Pancreas (tissue), 10 donors: ENCODE measurements around the gene SRP9. TPM values are rescaled to one million over a fixed set of nuclear protein-coding genes. Genes with fewer than 3 reads are reported as not detected.
"Not testable (repeated sequence)": the region's sequence is repeated elsewhere in the genome, so short reads cannot be mapped to it uniquely, and the experiment has no call there.

Source experiments
- ATAC-seq, 4 donors: fragments of 200-7000 bp; cut with Tn5 transposase; one replicate each; pipeline versions ENCODE4 v1.8.0 to v1.9.1; 2020; ENCODE audit warnings: mild to moderate bottlenecking in 4 of 4, moderate library complexity in 4 of 4
- DNase-seq, 6 donors: peaks; one replicate each; pipeline ENCODE4 v3.0.0-alpha.2; 2020
- FAIRE-seq: peaks from 2 replicates; lab custom pipeline; 2012; peaks lifted over from hg19 to GRCh38; lab: Jason Lieb, UNC
- H3K27ac ChIP-seq, 4 donors: fragments of 200-600 bp; sonication (generic); 1 replicate in 3 of 4; 2 replicates in 1 of 4; pipeline versions ENCODE4 v1.5.0 to v1.8.0; 2020
- H3K27me3 ChIP-seq, 4 donors: fragments of 200-600 bp; one replicate each; pipeline ENCODE4 v1.8.0; 2021
- H3K36me3 ChIP-seq, 3 donors: fragments of 200-600 bp; sonication (generic) in 1 of 3; one replicate each; pipeline versions ENCODE4 v1.5.0 to v1.8.0; 2020 to 2021
- H3K4me1 ChIP-seq, 3 donors: fragments of 200-600 bp; one replicate each; pipeline ENCODE4 v1.8.0; 2021
- H3K4me3 ChIP-seq, 4 donors: fragments of 200-600 bp; sonication (generic) in 2 of 4; one replicate each; pipeline versions ENCODE4 v1.5.0 to v1.8.0; 2020 to 2021
- H3K9me3 ChIP-seq, 4 donors: fragments of 200-600 bp; one replicate each; pipeline ENCODE4 v1.8.0; 2021
- CTCF ChIP-seq, 4 donors: fragments of 200-600 bp; sonication (generic) in 3 of 4; IDR thresholded peaks; one replicate each; pipeline versions ENCODE4 v1.5.0 to v1.8.0; 2021; ENCODE audit warnings: antibody characterized with exemption in 4 of 4
- WGBS, 2 donors: extraction: QIAGEN DNeasy Blood & Tissue Kit; methylation state at CpG; one replicate each; pipeline ENCODE4 v1.1.7; 2013; 5-methylcytosine and 5-hydroxymethylcytosine counted together
- intact Hi-C, 3 donors: fragments of 100-400 bp; cut with DNase I; formaldehyde crosslinking; loops; one replicate each; pipeline versions ENCODE4 v1.11.1 to v1.14.2; 2022
- polyA plus RNA-seq, 2 donors: library from polyadenylated mRNA; stranded (reverse); fragments of 200-250 nt; gene quantifications; one replicate each; pipeline ENCODE4 v1.2.3, GENCODE V29; 2013
- total RNA-seq, 6 donors: library from RNA; stranded (reverse); fragmentation: NEBNext Ultra II Directional in 4 of 6; extraction: Animal tissue kit (Norgen Biotek cat#: 25700) in 4 of 6; gene quantifications; one replicate each; pipeline versions ENCODE4 v1.2.1 to v1.2.4, GENCODE V29; 2021 to 2023
- donor health status: healthy with polysubstance abuse.
- donor health status: DM: no; HTN: no; CAD: no; lungs with moderate emphysema.
- donor health status: DM: no; HTN: no; CAD: no.
- donor health status: control.
- donor health status: control.
- donor health status: Bipolar disorder and iron deficiency.
- donor health status: DM: yes; HTN: yes; CAD: no.
- donor health status: DM: no; HTN: no; CAD: no.
- donor health status: DM: no; HTN: no; CAD: no.
- donor health status: DM: yes; HTN: yes; CAD: no.

SRP9 gene
- total and polyA plus RNA-seq, 8 donors: 63.0 to 145 (median 89.5) TPM

DNA sequence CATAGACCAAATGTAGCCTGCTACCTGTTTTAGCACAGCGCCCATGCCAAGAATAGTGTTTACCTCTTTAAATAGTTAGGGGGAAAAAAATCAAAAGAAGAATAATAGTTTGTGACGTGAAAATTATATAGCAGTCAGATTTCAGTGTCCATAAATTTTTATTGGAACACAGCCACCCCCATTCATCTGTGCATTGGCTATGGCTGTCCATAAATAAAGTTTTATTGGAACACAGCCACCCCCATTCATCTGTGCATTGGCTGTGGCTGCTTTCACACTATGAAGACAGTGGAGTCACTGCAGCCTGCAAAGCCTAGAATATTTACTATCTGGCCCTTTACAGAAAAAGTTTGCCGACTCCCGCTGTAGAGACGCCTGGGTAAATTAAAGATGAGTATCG lies 53.2 kb downstream of the SRP9 start:
- H3K36me3 ChIP-seq: peaks cover 0 to 43% (median 14%) of the 10 kb centered on the region in 3 donors
- 88 to 92% methylated on average over 6 of the region's 6 CpGs for WGBS, 2 donors

GRCh38 chr1:225834417-225835329 lies 57.0 kb downstream of the SRP9 start:
- H3K27ac ChIP-seq: peak overlapping the region in 1 of 4 donors; percentile 31
- H3K27me3 ChIP-seq: no peaks in the 10 kb centered on the region
- no peak overlapping the region for H3K4me3 ChIP-seq
- H3K4me1 ChIP-seq: peaks cover 0 to 8% (median 3%) of the 10 kb centered on the region in 3 donors
- peaks cover 0 to 50% (median 21%) of the 10 kb centered on the region in 3 donors for H3K36me3 ChIP-seq
- DNase-seq: peak in 3 of 6 donors; percentile 39 to 56 (median 49)
- FAIRE-seq: no peak
- ATAC-seq: peak; percentile 51 to 76 (median 70)
- intact Hi-C loops: no loop called here
- WGBS, 2 donors: 65% methylated on average over 7 of the region's 7 CpGs
- no peak for TF ChIP-seq CTCF (IDR thresholded peaks at IDR 0.05)
- no peaks in the 10 kb centered on the region for H3K9me3 ChIP-seq

More for the DNA sequence above, 53.2 kb downstream of the SRP9 start:
- no peak for TF ChIP-seq CTCF (IDR thresholded peaks at IDR 0.05)
- H3K4me1 ChIP-seq: peaks cover 11 to 21% (median 12%) of the 10 kb centered on the region in 3 donors
- DNase-seq: no peak
- H3K9me3 ChIP-seq: no peaks in the 10 kb centered on the region
- H3K27ac ChIP-seq: no peak overlapping the region
- H3K27me3 ChIP-seq: no peaks in the 10 kb centered on the region
- FAIRE-seq: no peak
- no peak for ATAC-seq
- no peak overlapping the region for H3K4me3 ChIP-seq
- intact Hi-C loops: no loop called here

GRCh38 chr1:225835856-225836255 lies 58.2 kb downstream of the SRP9 start:
- Histone ChIP-seq H3K36me3 (peaks cover 0 to 52% (median 25%) of the 10 kb centered on the region in 3 donors), H3K4me1 (peaks cover 0 to 8% (median 3%) of the 10 kb centered on the region in 3 donors), H3K4me3 (no peak overlapping the region), H3K27me3 (no peaks in the 10 kb centered on the region), H3K9me3 (no peaks in the 10 kb centered on the region), H3K27ac (no peak overlapping the region)
- no peak for TF ChIP-seq CTCF (IDR thresholded peaks at IDR 0.05)
- peak; percentile 41 to 71 (median 58) for ATAC-seq
- FAIRE-seq: no peak
- intact Hi-C loops: no loop called here
- peak; percentile 70 to 93 (median 81) for DNase-seq
- 10 to 11% methylated on average over 3 of the region's 3 CpGs for WGBS, 2 donors

DNA sequence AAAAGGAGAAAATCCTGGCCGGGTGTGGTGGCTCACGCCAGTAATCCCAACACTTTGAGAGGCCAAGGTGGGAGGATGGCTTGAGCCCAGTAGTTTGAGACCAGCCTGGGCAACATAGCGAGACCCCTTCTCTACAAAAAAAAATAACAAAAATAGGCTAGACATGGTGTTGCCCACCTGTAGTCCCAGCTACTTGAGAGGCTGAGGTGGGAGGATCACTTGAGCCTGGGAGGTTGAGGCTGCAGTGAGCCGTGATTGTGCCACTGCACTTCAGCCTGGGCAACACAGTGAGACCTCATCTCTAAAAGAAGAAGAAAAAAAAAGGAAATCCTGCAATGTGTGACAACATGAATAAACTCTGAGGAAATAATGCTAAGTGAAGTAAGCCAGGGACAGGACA lies 58.7 kb downstream of the SRP9 start:
- H3K27ac ChIP-seq, H3K27me3 ChIP-seq, H3K4me1 ChIP-seq, ATAC-seq, FAIRE-seq, intact Hi-C loops, H3K9me3 ChIP-seq, DNase-seq, H3K4me3 ChIP-seq: not testable (repeated sequence)
- 76 to 81% methylated on average over 4 of the region's 4 CpGs for WGBS, 2 donors
- H3K36me3 ChIP-seq: peaks cover 0 to 48% (median 25%) of the 10 kb centered on the region in 3 donors

DNA sequence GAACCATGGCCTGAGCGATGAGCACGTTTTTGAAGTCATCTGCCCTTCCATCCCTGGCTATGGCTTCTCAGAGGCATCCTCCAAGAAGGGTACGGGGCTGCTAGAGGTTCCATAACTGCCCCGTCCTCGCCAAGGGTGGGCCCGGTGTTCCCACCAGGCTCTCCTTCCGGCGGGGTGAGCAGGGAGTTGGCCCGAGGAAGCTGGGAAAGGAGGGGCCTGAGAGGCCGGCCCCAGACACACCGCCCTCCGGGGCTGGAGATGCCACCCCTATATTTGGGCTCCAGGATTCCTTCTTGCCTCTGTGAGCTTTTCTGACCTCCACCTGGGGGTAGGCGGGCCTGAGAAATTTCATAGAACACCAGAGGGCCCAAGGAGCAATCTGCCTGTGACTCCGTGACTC lies 61.2 kb downstream of the SRP9 start:
- H3K4me1 ChIP-seq: peaks cover 0 to 8% (median 3%) of the 10 kb centered on the region in 3 donors
- no peak for TF ChIP-seq CTCF (IDR thresholded peaks at IDR 0.05)
- peak in 1 of 6 donors; percentile 48 for DNase-seq
- peaks cover 0 to 46% (median 18%) of the 10 kb centered on the region in 3 donors for H3K36me3 ChIP-seq
- WGBS, 2 donors: 85 to 88% methylated on average over 14 of the region's 14 CpGs
- no peak overlapping the region for H3K4me3 ChIP-seq
- no peak overlapping the region for H3K27ac ChIP-seq
- FAIRE-seq: no peak
- ATAC-seq: no peak
- H3K27me3 ChIP-seq: no peaks in the 10 kb centered on the region
- intact Hi-C loops: no loop called here
- no peaks in the 10 kb centered on the region for H3K9me3 ChIP-seq

Other genes starting within 250 kb of the SRP9 start
- 10 to 100 TPM; 27.8 to 62.8 (median 34.7) TPM for gene ENAH, start 124.7 kb upstream of the SRP9 start, total RNA-seq
- gene ENAH, start 124.7 kb upstream of the SRP9 start, polyA plus RNA-seq: 10 to 100 TPM in 1 of 2 donors, 1 to 10 TPM in 1; 8.0 to 17.1 TPM
- 100 to 1,000 TPM in 5 of 6 donors, 10 to 100 TPM in 1; 87.2 to 168 (median 144) TPM for gene EPHX1, start 32.3 kb downstream of the SRP9 start, total RNA-seq
- gene EPHX1, start 32.3 kb downstream of the SRP9 start, polyA plus RNA-seq: 10 to 100 TPM; 26.1 to 58.0 TPM
- 100 to 1,000 TPM in 1 of 6 donors, 10 to 100 TPM in 5; 56.3 to 124 (median 76.4) TPM for gene TMEM63A, start 104.6 kb downstream of the SRP9 start, total RNA-seq
- 100 to 1,000 TPM in 1 of 2 donors, 10 to 100 TPM in 1; 88.9 to 185 TPM for gene TMEM63A, start 104.6 kb downstream of the SRP9 start, polyA plus RNA-seq
- gene LEFTY1, start 111.3 kb downstream of the SRP9 start, total RNA-seq: 100 to 1,000 TPM in 1 of 6 donors, 10 to 100 TPM in 4, 1 to 10 TPM in 1; 4.1 to 146 (median 55.9) TPM
- 10 to 100 TPM in 1 of 2 donors, 1 to 10 TPM in 1; 8.4 to 57.6 TPM for gene LEFTY1, start 111.3 kb downstream of the SRP9 start, polyA plus RNA-seq
- gene PYCR2, start 146.4 kb downstream of the SRP9 start, total RNA-seq: 10 to 100 TPM; 21.3 to 38.4 (median 30.5) TPM
- gene PYCR2, start 146.4 kb downstream of the SRP9 start, polyA plus RNA-seq: 10 to 100 TPM; 69.2 to 88.9 TPM
- gene LEFTY2, start 163.4 kb downstream of the SRP9 start, total RNA-seq: 10 to 100 TPM in 1 of 6 donors, under 1 TPM in 1, not detected in 4; 0.09 to 16.3 TPM
- 1 to 10 TPM in 1 of 2 donors, under 1 TPM in 1; 0.07 to 1.4 TPM for gene LEFTY2, start 163.4 kb downstream of the SRP9 start, polyA plus RNA-seq
- gene SDE2, start 221.5 kb downstream of the SRP9 start, total RNA-seq: 10 to 100 TPM in 1 of 6 donors, 1 to 10 TPM in 5; 6.8 to 12.4 (median 9.4) TPM
- gene SDE2, start 221.5 kb downstream of the SRP9 start, polyA plus RNA-seq: 1 to 10 TPM; 3.3 to 6.6 TPM